Panc1 (cell line): ENCODE data around the gene PM20D1. TPM values are rescaled to one million over a fixed set of nuclear protein-coding genes. Genes with fewer than 3 reads are reported as not detected.

Source experiments
- ATAC-seq: fragments of 200-7000 bp; cut with Tn5 transposase; 2 replicates; pipeline ENCODE4 v1.9.1; 2020; ENCODE audit warnings: mild to moderate bottlenecking, moderate library complexity
- BruUV-seq: library from RNA; stranded (reverse); fragments of 400-500 nt; replicated peaks from 2 replicates; lab custom pipeline; 2021; lab: Mats Ljungman, UMichigan
- CTCF ChIA-PET: fragments of 300-600 bp; sonication (Branson Sonifier 250); formaldehyde crosslinking; loops from one replicate; lab custom pipeline; 2022; ENCODE audit warnings: antibody characterized with exemption; lab: Charles Lee
- POLR2A ChIA-PET: fragments of 300-600 bp; sonication (Branson Sonifier 250); formaldehyde crosslinking; loops from one replicate; lab custom pipeline; 2022; ENCODE audit warnings: antibody characterized with exemption; lab: Charles Lee
- DNase-seq: peaks from one replicate; pipeline ENCODE4 v3.0.0-alpha.2; 2010; ENCODE audit warnings: low read depth, low spot score
- H3K27ac ChIP-seq: 2 replicates; pipeline ENCODE4 v1.5.1; 2011; ENCODE audit warnings: mild to moderate bottlenecking, low read length, inconsistent platforms
- H3K27me3 ChIP-seq: fragments of 200-500 bp; sonication (Bioruptor generic); 2 replicates; pipeline ENCODE4 v1.6.0; 2014; ENCODE audit warnings: low read length, inconsistent platforms; ENCODE audit not compliant: control insufficient read depth, insufficient read depth
- H3K36me3 ChIP-seq: fragments of 200-500 bp; sonication (Bioruptor generic); 2 replicates; pipeline ENCODE4 v1.5.1; 2014; ENCODE audit warnings: inconsistent platforms, mild to moderate bottlenecking, low read length, moderate library complexity; ENCODE audit not compliant: control insufficient read depth, insufficient read depth
- H3K4me1 ChIP-seq: 2 replicates; pipeline ENCODE4 v1.5.1; 2011; ENCODE audit warnings: inconsistent platforms, mild to moderate bottlenecking, low read length, moderate library complexity; ENCODE audit not compliant: control insufficient read depth, insufficient read depth
- H3K4me3 ChIP-seq, 2 experiments: 2 replicates each; pipeline ENCODE4 v1.5.1; 2011 to 2012; ENCODE audit warnings: low read depth in 2 of 2, low read length in 2 of 2, mild to moderate bottlenecking in 2 of 2, inconsistent platforms in 1 of 2, moderate library complexity in 1 of 2
- H3K9me3 ChIP-seq: fragments of 200-500 bp; sonication (Bioruptor generic); 2 replicates; pipeline ENCODE4 v1.5.1; 2014; ENCODE audit warnings: low read depth, mild to moderate bottlenecking, inconsistent platforms, low read length, moderate library complexity; ENCODE audit not compliant: control insufficient read depth, insufficient read depth
- CTCF ChIP-seq: fragments of 450-650 bp; IDR thresholded peaks from 2 replicates; pipeline ENCODE4 v1.5.1; 2017; ENCODE audit warnings: mild to moderate bottlenecking
- POLR2AphosphoS5 ChIP-seq: IDR thresholded peaks from 2 replicates; pipeline ENCODE4 v1.6.1; 2012; ENCODE audit warnings: mild to moderate bottlenecking, low read depth, low read length, moderate library complexity
- REST ChIP-seq, 2 experiments: IDR thresholded peaks; 2 replicates each; pipeline ENCODE4 v1.6.1; 2011 to 2012; ENCODE audit warnings: low read depth in 2 of 2, control low read depth in 1 of 2, low read length in 1 of 2, mild to moderate bottlenecking in 1 of 2, moderate library complexity in 1 of 2; ENCODE audit not compliant: insufficient read depth in 1 of 2
- SIN3A ChIP-seq: IDR thresholded peaks from 2 replicates; pipeline ENCODE4 v1.6.1; 2012; ENCODE audit warnings: low read depth, mild to moderate bottlenecking, low read length, moderate library complexity, borderline replicate concordance; ENCODE audit not compliant: insufficient read depth
- TCF7L2 ChIP-seq: IDR thresholded peaks from 2 replicates; pipeline ENCODE4 v1.6.1; 2011; ENCODE audit warnings: mild to moderate bottlenecking, low read depth, low read length, inconsistent platforms
- in situ Hi-C: cut with HindIII; loops from 2 replicates; pipeline ENCODE4 v1.10.0; 2016; ENCODE audit warnings: low sequenced_read_pairs, low pct_unique_long_range_greater_than_20kb
- intact Hi-C: fragments of 100-400 bp; cut with micrococcal nuclease; formaldehyde crosslinking; loops from one replicate; pipeline ENCODE4 v1.10.0; 2022; ENCODE audit not compliant: unreplicated experiment
- total RNA-seq: library from RNA; stranded (reverse); gene quantifications from one replicate; pipeline ENCODE4 v1.2.1, GENCODE V29; 2021; ENCODE audit not compliant: unreplicated experiment

The PM20D1 gene
- total RNA-seq, 1 experiment from 2014 or later = 0.13 TPM

GRCh38 chr1:205802060-205802459 is 47.9 kb downstream of the PM20D1 start:
- no TSS peak for BruUV-seq
- intact Hi-C loops (no loop called here), in situ Hi-C loops (no loop called here)
- ChIA-PET CTCF (no interaction called here), POLR2A (no interaction called here)
- ATAC-seq (no peak), DNase-seq (no peak)
- H3K9me3 ChIP-seq = no peaks in the 10 kb centered on the region
- H3K27me3 ChIP-seq = no peaks in the 10 kb centered on the region
- no peaks in the 10 kb centered on the region; the same call in 1 of the 2 replicates for H3K4me1 ChIP-seq
- H3K4me3 ChIP-seq = no peak overlapping the region
- H3K36me3 ChIP-seq = no peaks in the 10 kb centered on the region
- no peak overlapping the region for H3K27ac ChIP-seq
- TF ChIP-seq CTCF (no peak), TCF7L2 (no peak), REST (IDR thresholded peaks at IDR 0.05; ENCODE audit: insufficient read depth in 1 of 2, low read depth in 2 of 2, low read length in 1 of 2) (no peak), SIN3A (no peak)

- no peak overlapping the region for H3K4me3 ChIP-seq
- no peaks in the 10 kb centered on the region for H3K36me3 ChIP-seq
- ATAC-seq = no peak
- in situ Hi-C loops = no loop called here
- ChIA-PET CTCF (no interaction called here), POLR2A (no interaction called here)
- intact Hi-C loops = no loop called here
- no peaks in the 10 kb centered on the region for H3K27me3 ChIP-seq
- no peak for TF ChIP-seq TCF7L2
- TF ChIP-seq CTCF = no peak
- no peak for TF ChIP-seq SIN3A
- no peak for TF ChIP-seq REST (IDR thresholded peaks at IDR 0.05; ENCODE audit: insufficient read depth in 1 of 2, low read depth in 2 of 2, low read length in 1 of 2)
- TF ChIP-seq POLR2AphosphoS5 = no peak
- DNase-seq = no peak
- H3K4me1 ChIP-seq = no peaks in the 10 kb centered on the region; the same call in 1 of the 2 replicates
- no peak overlapping the region for H3K27ac ChIP-seq
- no peaks in the 10 kb centered on the region for H3K9me3 ChIP-seq
- no TSS peak for BruUV-seq
Measured at GRCh38 chr1:205800981-205801703, 48.8 kb downstream of the PM20D1 start.
